Measurements from ENCODE around the gene SCMH1. TPM values are rescaled to one million over a fixed set of nuclear protein-coding genes. Genes with fewer than 3 reads are reported as not detected.

The SCMH1 gene
- total and polyA plus RNA-seq, 4 donors = 6.6 to 12.8 (median 10.5) TPM

GRCh38 chr1:41010345-41010744, 231.8 kb downstream of the SCMH1 start:
- Histone ChIP-seq H3K36me3 (ENCODE audit: control insufficient read depth in 4 of 4, insufficient read depth in 3 of 4, low read depth in 1 of 4, low read length in 3 of 4) (peaks cover 16 to 94% (median 73%) of the 10 kb centered on the region in 4 donors), H3K9ac (ENCODE audit: low read depth in 1 of 2, low read length in 2 of 2) (no peak overlapping the region), H3K4me3 (ENCODE audit: low read depth in 1 of 3, low read length in 3 of 3) (no peak overlapping the region), H3K27ac (ENCODE audit: low read depth in 1 of 2, low read length in 2 of 2) (no peak overlapping the region), H3K27me3 (ENCODE audit: control insufficient read depth in 4 of 4, insufficient read depth in 4 of 4, low read length in 3 of 4) (no peaks in the 10 kb centered on the region), H3K9me3 (ENCODE audit: control insufficient read depth in 4 of 4, low read length in 3 of 4) (no peaks in the 10 kb centered on the region), H3K4me1 (ENCODE audit: control insufficient read depth in 4 of 4, insufficient read depth in 4 of 4, low read length in 3 of 4) (no peaks in the 10 kb centered on the region)
- TF ChIP-seq JUND (IDR thresholded peaks at IDR 0.05) (no peak), TAF1 (conservative IDR thresholded peaks at IDR 0.05) (no peak), ZBTB33 (IDR thresholded peaks at IDR 0.05) (no peak), ATF3 (IDR thresholded peaks at IDR 0.05) (no peak), HNF4A (conservative IDR thresholded peaks at IDR 0.05) (no peak), NR2F2 (IDR thresholded peaks at IDR 0.05) (no peak), HNF4G (IDR thresholded peaks at IDR 0.05) (no peak), FOXA1 (IDR thresholded peaks at IDR 0.05) (no peak), GABPA (IDR thresholded peaks at IDR 0.05 in 1 of 2, conservative IDR thresholded peaks at IDR 0.05 in 1 of 2) (no peak), SP1 (IDR thresholded peaks at IDR 0.05) (no peak), FOXA2 (IDR thresholded peaks at IDR 0.05) (no peak), CTCF (IDR thresholded peaks at IDR 0.05; ENCODE audit: low read depth, low read length, missing input control) (no peak), RXRA (IDR thresholded peaks at IDR 0.05) (no peak), EGR1 (IDR thresholded peaks at IDR 0.05; ENCODE audit: low read depth in 2 of 2) (no peak), RAD21 (IDR thresholded peaks at IDR 0.05) (no peak)
- TF ChIP-seq, protein P1, sequence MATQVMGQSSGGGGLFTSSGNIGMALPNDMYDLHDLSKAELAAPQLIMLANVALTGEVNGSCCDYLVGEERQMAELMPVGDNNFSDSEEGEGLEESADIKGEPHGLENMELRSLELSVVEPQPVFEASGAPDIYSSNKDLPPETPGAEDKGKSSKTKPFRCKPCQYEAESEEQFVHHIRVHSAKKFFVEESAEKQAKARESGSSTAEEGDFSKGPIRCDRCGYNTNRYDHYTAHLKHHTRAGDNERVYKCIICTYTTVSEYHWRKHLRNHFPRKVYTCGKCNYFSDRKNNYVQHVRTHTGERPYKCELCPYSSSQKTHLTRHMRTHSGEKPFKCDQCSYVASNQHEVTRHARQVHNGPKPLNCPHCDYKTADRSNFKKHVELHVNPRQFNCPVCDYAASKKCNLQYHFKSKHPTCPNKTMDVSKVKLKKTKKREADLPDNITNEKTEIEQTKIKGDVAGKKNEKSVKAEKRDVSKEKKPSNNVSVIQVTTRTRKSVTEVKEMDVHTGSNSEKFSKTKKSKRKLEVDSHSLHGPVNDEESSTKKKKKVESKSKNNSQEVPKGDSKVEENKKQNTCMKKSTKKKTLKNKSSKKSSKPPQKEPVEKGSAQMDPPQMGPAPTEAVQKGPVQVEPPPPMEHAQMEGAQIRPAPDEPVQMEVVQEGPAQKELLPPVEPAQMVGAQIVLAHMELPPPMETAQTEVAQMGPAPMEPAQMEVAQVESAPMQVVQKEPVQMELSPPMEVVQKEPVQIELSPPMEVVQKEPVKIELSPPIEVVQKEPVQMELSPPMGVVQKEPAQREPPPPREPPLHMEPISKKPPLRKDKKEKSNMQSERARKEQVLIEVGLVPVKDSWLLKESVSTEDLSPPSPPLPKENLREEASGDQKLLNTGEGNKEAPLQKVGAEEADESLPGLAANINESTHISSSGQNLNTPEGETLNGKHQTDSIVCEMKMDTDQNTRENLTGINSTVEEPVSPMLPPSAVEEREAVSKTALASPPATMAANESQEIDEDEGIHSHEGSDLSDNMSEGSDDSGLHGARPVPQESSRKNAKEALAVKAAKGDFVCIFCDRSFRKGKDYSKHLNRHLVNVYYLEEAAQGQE (IDR thresholded peaks at IDR 0.05) = no peak
- 90% methylated on average over 1 of the region's 1 CpG for WGBS
- DNase-seq (ENCODE audit: low spot score) = no peak

DNA sequence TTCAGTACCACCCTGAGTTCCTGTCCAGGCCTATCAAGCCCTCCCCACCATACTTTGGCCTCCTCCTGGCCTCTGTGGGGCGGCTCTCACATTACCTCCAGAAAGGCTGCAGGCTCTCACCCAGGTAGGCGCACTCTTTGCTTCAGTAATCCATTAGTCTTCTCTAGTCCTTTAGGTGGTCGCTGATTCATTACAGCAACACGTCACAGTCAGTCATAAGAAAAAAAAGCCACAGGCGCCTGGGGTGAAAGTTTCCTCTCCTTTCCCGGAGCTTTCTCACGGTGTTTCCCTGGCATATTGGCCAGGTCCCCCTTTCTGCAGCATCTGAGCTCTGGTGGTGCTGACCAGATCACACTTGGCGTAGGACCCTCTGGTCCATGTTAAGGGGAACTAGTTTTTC, 232.6 kb downstream of the SCMH1 start:
- H3K27ac ChIP-seq (ENCODE audit: low read depth in 1 of 2, low read length in 2 of 2) = no peak overlapping the region
- H3K4me1 ChIP-seq (ENCODE audit: control insufficient read depth in 4 of 4, insufficient read depth in 4 of 4, low read length in 3 of 4) = no peaks in the 10 kb centered on the region
- peaks cover 16 to 91% (median 73%) of the 10 kb centered on the region in 4 donors for H3K36me3 ChIP-seq (ENCODE audit: control insufficient read depth in 4 of 4, insufficient read depth in 3 of 4, low read depth in 1 of 4, low read length in 3 of 4)
- H3K9ac ChIP-seq (ENCODE audit: low read depth in 1 of 2, low read length in 2 of 2) = no peak overlapping the region
- DNase-seq (ENCODE audit: low spot score) = no peak
- no peaks in the 10 kb centered on the region for H3K9me3 ChIP-seq (ENCODE audit: control insufficient read depth in 4 of 4, low read length in 3 of 4)
- TF ChIP-seq ATF3 (IDR thresholded peaks at IDR 0.05) = no peak
- TF ChIP-seq, protein P1 (IDR thresholded peaks at IDR 0.05) = no peak
- no peak for TF ChIP-seq YY1 (IDR thresholded peaks at IDR 0.05)
- no peak for TF ChIP-seq TAF1 (conservative IDR thresholded peaks at IDR 0.05)
- no peak for TF ChIP-seq RXRA (IDR thresholded peaks at IDR 0.05)
- no peak for TF ChIP-seq GABPA (IDR thresholded peaks at IDR 0.05 in 1 of 2, conservative IDR thresholded peaks at IDR 0.05 in 1 of 2)
- TF ChIP-seq SP1 (IDR thresholded peaks at IDR 0.05) = no peak
- no peak for TF ChIP-seq JUND (IDR thresholded peaks at IDR 0.05)
- TF ChIP-seq NR2F2 (IDR thresholded peaks at IDR 0.05) = no peak
- no peak overlapping the region for H3K4me3 ChIP-seq (ENCODE audit: low read depth in 1 of 3, low read length in 3 of 3)
- 96% methylated on average over 8 of the region's 8 CpGs for WGBS
- H3K27me3 ChIP-seq (ENCODE audit: control insufficient read depth in 4 of 4, insufficient read depth in 4 of 4, low read length in 3 of 4) = no peaks in the 10 kb centered on the region
